Measurements from ENCODE around the gene MRPL20. TPM values are rescaled to one million over a fixed set of nuclear protein-coding genes. Genes with fewer than 3 reads are reported as not detected.

The MRPL20 gene
- total and polyA plus RNA-seq, 9 of the 15 experiments (the other 6 are each of a cell fraction or from before 2014, with no cell fraction given) = 180 to 671 (median 229) TPM

GRCh38 chr1:1406101-1406820 is 832 bp downstream of the MRPL20 start (continued):
- no peak for TF ChIP-seq CBFA2T2 (conservative IDR thresholded peaks at IDR 0.05)
- TF ChIP-seq MAX (CRISPR knock-in tag; IDR thresholded peaks at IDR 0.05) = peak; percentile 53; the same call in 1 of the 2 replicates
- 0 out of 2 replicates have a peak, but pooled peaks have one; percentile 32 for TF ChIP-seq ZNF740 (CRISPR knock-in tag; IDR thresholded peaks at IDR 0.05)
- TF ChIP-seq ZNF740 (tag; IDR thresholded peaks at IDR 0.05) = no peak
- TF ChIP-seq NR1H2 (CRISPR knock-in tag; IDR thresholded peaks at IDR 0.05) = no peak
- peak in 1 of 2 experiments; percentile 13; a peak in 1 of 4 replicates for TF ChIP-seq HDAC1 (IDR thresholded peaks at IDR 0.05)
- peak in 1 of 2 experiments; percentile 58; a peak in 1 of 4 replicates for TF ChIP-seq SIN3A (IDR thresholded peaks at IDR 0.05; ENCODE audit: borderline replicate concordance in 2 of 2, control insufficient read depth in 1 of 2, low read depth in 2 of 2, low read length in 2 of 2)
- TF ChIP-seq ARNT (IDR thresholded peaks at IDR 0.05) = no peak
- TF ChIP-seq MYC (IDR thresholded peaks at IDR 0.05; ENCODE audit: low read depth, low read length) = 0 out of 2 replicates have a peak, but pooled peaks have one; percentile 17
- no peak for TF ChIP-seq MYC (CRISPR knock-in tag; IDR thresholded peaks at IDR 0.05; ENCODE audit: borderline replicate concordance, low read depth)
- 0 out of 4 replicates have a peak, but pooled peaks of 1 of the 2 experiments have one; percentile 8 for TF ChIP-seq RAD21 (CRISPR knock-in tag; conservative IDR thresholded peaks at IDR 0.05 in 1 of 2, IDR thresholded peaks at IDR 0.05 in 1 of 2)
- TF ChIP-seq FUS (optimal IDR thresholded peaks at IDR 0.05; ENCODE audit: low read depth, low read length) = no peak
- TF ChIP-seq ZBTB33 (CRISPR knock-in tag; IDR thresholded peaks at IDR 0.05) = peak; percentile 73; the same call in 1 of the 2 replicates
- TF ChIP-seq BRCA1 (IDR thresholded peaks at IDR 0.05) = no peak
- TF ChIP-seq BRCA1 (CRISPR knock-in tag; IDR thresholded peaks at IDR 0.05) = 0 out of 2 replicates have a peak, but pooled peaks have one; percentile 88
- TF ChIP-seq, protein P1, sequence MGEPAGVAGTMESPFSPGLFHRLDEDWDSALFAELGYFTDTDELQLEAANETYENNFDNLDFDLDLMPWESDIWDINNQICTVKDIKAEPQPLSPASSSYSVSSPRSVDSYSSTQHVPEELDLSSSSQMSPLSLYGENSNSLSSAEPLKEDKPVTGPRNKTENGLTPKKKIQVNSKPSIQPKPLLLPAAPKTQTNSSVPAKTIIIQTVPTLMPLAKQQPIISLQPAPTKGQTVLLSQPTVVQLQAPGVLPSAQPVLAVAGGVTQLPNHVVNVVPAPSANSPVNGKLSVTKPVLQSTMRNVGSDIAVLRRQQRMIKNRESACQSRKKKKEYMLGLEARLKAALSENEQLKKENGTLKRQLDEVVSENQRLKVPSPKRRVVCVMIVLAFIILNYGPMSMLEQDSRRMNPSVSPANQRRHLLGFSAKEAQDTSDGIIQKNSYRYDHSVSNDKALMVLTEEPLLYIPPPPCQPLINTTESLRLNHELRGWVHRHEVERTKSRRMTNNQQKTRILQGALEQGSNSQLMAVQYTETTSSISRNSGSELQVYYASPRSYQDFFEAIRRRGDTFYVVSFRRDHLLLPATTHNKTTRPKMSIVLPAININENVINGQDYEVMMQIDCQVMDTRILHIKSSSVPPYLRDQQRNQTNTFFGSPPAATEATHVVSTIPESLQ (CRISPR knock-in tag; IDR thresholded peaks at IDR 0.05) = no peak
- TF ChIP-seq POLR2A (conservative IDR thresholded peaks at IDR 0.05) = peak; percentile 15; the same call in 1 of the 2 replicates
- TF ChIP-seq SAFB (IDR thresholded peaks at IDR 0.05; ENCODE audit: borderline replicate concordance, low read depth, low read length) = 0 out of 2 replicates have a peak, but pooled peaks have one; percentile 7
- TF ChIP-seq SP2 (IDR thresholded peaks at IDR 0.05; ENCODE audit: extremely low read depth, low read depth, low read length, poor library complexity, severe bottlenecking) = peak; percentile 9
- TF ChIP-seq BHLHE40 (IDR thresholded peaks at IDR 0.05; ENCODE audit: low read length) = peak; percentile 40; the same call in 1 of the 2 replicates
- no peak for TF ChIP-seq ZNF316 (IDR thresholded peaks at IDR 0.05)
